HFF-Myc (cell line): Measurements from ENCODE around the gene BEST2.

Source experiments
- DNase-seq: peaks from one replicate; pipeline ENCODE4 v3.0.0-alpha.2; 2011; ENCODE audit warnings: low read depth; ENCODE audit errors: extremely low read depth
- H3K4me3 ChIP-seq: replicated peaks from 2 replicates; pipeline ENCODE4 v1.5.1; 2011; ENCODE audit warnings: low read depth, mild to moderate bottlenecking, control low read depth, low read length
- CTCF ChIP-seq: IDR thresholded peaks from 2 replicates; pipeline ENCODE4 v1.5.1; 2012; ENCODE audit warnings: mild to moderate bottlenecking, low read depth, low read length, control low read depth; ENCODE audit errors: missing control alignments

The BEST2 gene

GRCh38 chr19:12763100-12763499, 11.5 kb downstream of the BEST2 start:
- no peak for TF ChIP-seq CTCF
- no peak for DNase-seq
- no peak overlapping the region for H3K4me3 ChIP-seq

- H3K4me3 ChIP-seq: no peak overlapping the region
- no peak for TF ChIP-seq CTCF
- no peak for DNase-seq
Measured at GRCh38 chr19:12764698-12765097, 13.1 kb downstream of the BEST2 start.

- H3K4me3 ChIP-seq: peak overlapping the region; percentile 35
- peak; percentile 53 for TF ChIP-seq CTCF
- DNase-seq: no peak
Measured at GRCh38 chr19:12766051-12766521, 14.5 kb downstream of the BEST2 start.

- no peak for TF ChIP-seq CTCF
- no peak for DNase-seq
- no peak overlapping the region for H3K4me3 ChIP-seq
Measured at GRCh38 chr19:12767150-12767549, 15.6 kb downstream of the BEST2 start.

GRCh38 chr19:12767666-12768065, 16.1 kb downstream of the BEST2 start:
- no peak overlapping the region for H3K4me3 ChIP-seq
- no peak for DNase-seq

GRCh38 chr19:12769689-12770088, 18.1 kb downstream of the BEST2 start:
- no peak for DNase-seq
- H3K4me3 ChIP-seq: no peak overlapping the region
- TF ChIP-seq CTCF: no peak

More at GRCh38 chr19:12767666-12768065, 16.1 kb downstream of the BEST2 start:
- TF ChIP-seq CTCF: no peak

GRCh38 chr19:12770922-12771321, 19.3 kb downstream of the BEST2 start:
- TF ChIP-seq CTCF: no peak
- H3K4me3 ChIP-seq: no peak overlapping the region
- no peak for DNase-seq
